BLaER1 (cell line): Measurements from ENCODE around the gene APOL2.
"Not testable (repeated sequence)": the region's sequence is repeated elsewhere in the genome, so short reads cannot be mapped to it uniquely, and the experiment has no call there.

Experiments used
- H3K27ac ChIP-seq: shearing (Covaris generic); formaldehyde crosslinking; 2 replicates; pipeline ENCODE4 v1.8.1; 2022
- H3K27me3 ChIP-seq: shearing (Covaris generic); formaldehyde crosslinking; 2 replicates; pipeline ENCODE4 v1.8.1; 2022
- H3K36me3 ChIP-seq: shearing (Covaris generic); formaldehyde crosslinking; 2 replicates; pipeline ENCODE4 v1.8.1; 2022
- H3K4me1 ChIP-seq: shearing (Covaris generic); formaldehyde crosslinking; 2 replicates; pipeline ENCODE4 v1.8.1; 2022
- H3K4me2 ChIP-seq: shearing (Covaris generic); formaldehyde crosslinking; 2 replicates; pipeline ENCODE4 v1.8.1; 2022
- H3K4me3 ChIP-seq: shearing (Covaris generic); formaldehyde crosslinking; 2 replicates; pipeline ENCODE4 v1.8.1; 2022
- H3K9ac ChIP-seq: shearing (Covaris generic); formaldehyde crosslinking; 2 replicates; pipeline ENCODE4 v1.8.1; 2022
- H3K9me3 ChIP-seq: shearing (Covaris generic); formaldehyde crosslinking; 2 replicates; pipeline ENCODE4 v1.8.1; 2022
- H4K20me1 ChIP-seq: shearing (Covaris generic); formaldehyde crosslinking; 2 replicates; pipeline ENCODE4 v1.8.1; 2022
- Cebpa-rat ChIP-seq: shearing (Covaris generic); IDR thresholded peaks from 2 replicates; pipeline ENCODE4 v1.8.1; 2022

APOL2 gene

DNA sequence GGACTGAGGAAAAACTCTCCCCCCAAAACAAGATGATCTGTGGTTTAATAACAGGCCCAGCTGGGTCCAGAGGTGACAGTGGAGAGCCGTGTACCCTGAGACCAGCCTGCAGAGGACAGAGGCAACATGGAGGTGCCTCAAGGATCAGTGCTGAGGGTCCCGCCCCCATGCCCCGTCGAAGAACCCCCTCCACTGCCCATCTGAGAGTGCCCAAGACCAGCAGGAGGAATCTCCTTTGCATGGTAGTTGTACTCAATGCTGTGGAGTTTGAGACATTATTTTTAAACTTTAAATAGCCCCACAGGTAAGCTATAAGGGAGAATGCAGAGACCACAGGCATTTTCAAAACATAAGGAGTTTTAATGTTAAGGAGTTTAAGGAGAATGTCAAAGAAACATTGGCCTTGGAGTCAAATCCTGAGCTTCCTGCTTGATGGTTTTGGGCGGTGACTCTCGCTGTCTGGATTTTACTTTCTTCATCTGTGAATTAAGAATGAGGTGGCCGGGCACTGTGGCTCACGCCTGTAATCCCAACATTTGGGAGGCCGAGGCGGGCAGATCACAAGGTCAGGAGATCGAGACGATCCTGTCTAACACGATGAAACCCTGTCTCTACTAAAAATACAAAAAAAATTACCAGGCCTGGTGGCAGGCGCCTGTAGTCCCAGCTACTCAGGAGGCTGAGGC lies 20.4 kb upstream of the APOL2 start:
- no peak for TF ChIP-seq Cebpa-rat
- peaks cover 29% of the 10 kb centered on the region for H3K4me1 ChIP-seq

DNA sequence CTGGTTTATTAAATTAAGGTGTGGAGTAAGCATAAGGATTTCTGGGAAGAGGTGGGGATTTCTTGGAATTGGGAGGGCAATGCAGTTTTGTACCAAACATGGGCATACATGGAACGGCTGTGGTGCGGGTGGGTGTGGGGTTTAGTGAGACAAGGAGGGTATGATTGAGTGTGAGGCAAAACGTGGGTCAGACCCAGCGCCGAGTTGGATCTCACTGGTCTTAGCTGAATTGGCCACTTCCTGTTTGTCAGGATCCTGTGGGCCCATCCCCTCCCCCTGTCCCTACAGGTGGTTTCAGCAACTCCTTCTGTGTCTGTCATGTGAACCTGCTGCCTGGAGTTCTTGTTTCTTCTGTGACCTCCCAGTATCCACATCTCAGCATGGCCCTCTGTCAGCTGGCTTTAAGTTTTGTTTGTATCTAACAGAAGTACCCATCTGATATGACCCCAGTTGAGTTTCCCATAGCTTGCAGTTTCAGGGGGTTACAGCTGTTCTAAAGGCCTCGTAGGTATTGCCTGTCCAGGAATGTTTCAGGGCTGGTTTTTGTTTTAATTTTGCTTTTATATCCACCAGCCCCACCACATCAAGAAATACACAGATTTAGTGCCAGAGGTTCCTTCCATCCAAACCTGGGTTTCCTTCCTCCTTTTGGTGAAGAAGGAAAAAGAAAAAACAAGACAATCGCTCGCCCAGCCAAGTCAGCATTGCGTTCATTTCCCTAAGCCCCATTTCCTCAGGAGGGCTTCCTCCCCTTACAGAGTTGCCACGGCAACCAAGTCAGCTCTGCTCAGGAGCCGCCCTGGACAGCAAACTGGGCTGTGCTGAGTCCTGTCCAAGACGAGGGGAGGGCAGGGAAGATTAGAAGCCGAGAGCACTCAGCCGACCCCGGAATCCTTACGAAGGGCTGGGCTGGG lies 19.6 kb upstream of the APOL2 start:
- no peaks in the 10 kb centered on the region for H3K27me3 ChIP-seq
- peak overlapping the region; percentile 20; the same call in 1 of the 2 replicates for H3K27ac ChIP-seq
- H3K9ac ChIP-seq = peak overlapping the region; percentile 21
- H3K4me3 ChIP-seq = no peak overlapping the region
- no peaks in the 10 kb centered on the region for H3K9me3 ChIP-seq
- H3K4me1 ChIP-seq = peaks cover 37% of the 10 kb centered on the region
- no peaks in the 10 kb centered on the region for H3K36me3 ChIP-seq
- no peaks in the 10 kb centered on the region for H4K20me1 ChIP-seq
- H3K4me2 ChIP-seq = peak overlapping the region; percentile 65
- TF ChIP-seq Cebpa-rat = no peak

More for the DNA sequence above, 20.4 kb upstream of the APOL2 start:
- Histone ChIP-seq H3K9ac (no peak overlapping the region), H3K9me3 (no peaks in the 10 kb centered on the region), H3K36me3 (no peaks in the 10 kb centered on the region), H3K27me3 (no peaks in the 10 kb centered on the region), H3K4me3 (no peak overlapping the region), H4K20me1 (no peaks in the 10 kb centered on the region), H3K27ac (no peak overlapping the region), H3K4me2 (peak overlapping the region; percentile 65)

DNA sequence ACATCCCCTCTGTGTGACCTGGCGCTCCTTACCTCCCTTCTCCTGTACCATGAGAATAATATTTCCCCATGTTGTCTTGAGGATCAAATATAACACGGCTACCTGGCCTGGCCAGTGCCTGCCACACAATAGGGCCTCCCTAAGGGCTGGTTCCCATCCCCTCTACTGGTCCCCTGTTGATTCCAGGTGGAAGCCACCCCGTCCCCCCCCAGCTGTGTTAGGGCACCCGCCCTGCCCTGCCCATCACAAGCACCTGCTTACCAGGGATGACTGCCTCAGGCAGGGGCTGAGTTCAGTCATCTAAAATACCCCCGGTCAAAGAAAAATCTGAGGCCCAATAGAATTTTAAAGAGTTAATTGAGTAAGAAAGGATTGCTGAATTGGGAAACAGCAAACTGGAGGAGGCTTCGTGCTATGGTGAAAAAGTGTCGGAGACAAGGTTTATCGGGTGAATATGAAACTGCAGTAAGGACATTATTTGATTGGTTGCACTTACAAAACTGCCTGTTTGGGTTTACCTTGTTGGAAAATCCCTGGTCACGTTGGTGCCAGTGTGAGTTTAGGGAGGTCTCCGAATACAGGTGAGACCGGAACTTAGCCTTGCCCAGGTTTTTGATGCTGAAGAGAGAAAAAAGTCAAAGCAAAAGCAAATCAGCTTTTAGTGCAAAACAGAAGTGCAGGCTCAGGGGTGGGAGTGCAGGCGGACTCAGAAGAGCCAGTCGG lies 18.8 kb upstream of the APOL2 start:
- H3K9me3 ChIP-seq = no peaks in the 10 kb centered on the region
- no peak for TF ChIP-seq Cebpa-rat
- H3K36me3 ChIP-seq = no peaks in the 10 kb centered on the region
- peaks cover 45% of the 10 kb centered on the region for H3K4me1 ChIP-seq
- H3K4me2 ChIP-seq = peak overlapping the region; percentile 65
- H3K27ac ChIP-seq = no peak overlapping the region
- H3K9ac ChIP-seq = peak overlapping the region; percentile 21; the same call in 1 of the 2 replicates
- no peaks in the 10 kb centered on the region for H3K27me3 ChIP-seq
- no peak overlapping the region for H3K4me3 ChIP-seq
- no peaks in the 10 kb centered on the region for H4K20me1 ChIP-seq

DNA sequence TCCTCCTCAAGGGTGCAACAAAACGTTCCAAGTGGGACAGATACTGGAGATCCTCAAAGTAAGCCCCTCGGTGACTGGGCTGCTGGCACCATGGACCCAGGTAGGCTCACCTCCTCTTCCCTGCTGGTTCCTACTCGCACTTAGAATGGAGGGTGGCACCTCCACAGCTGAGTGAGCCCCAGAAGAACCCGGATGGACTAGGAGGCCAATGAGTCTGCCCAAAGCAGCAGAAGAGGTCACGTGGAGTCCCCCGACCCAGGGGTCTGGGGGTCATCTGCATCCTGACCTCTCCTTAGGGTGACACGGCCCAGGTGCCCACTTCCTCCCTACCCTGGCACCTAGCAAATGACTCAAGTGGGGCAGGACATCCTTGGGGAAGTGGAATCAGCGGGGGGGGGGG lies 18.0 kb upstream of the APOL2 start:
- H3K9me3 ChIP-seq = no peaks in the 10 kb centered on the region
- no peak overlapping the region for H3K27ac ChIP-seq
- TF ChIP-seq Cebpa-rat = no peak
- H3K4me1 ChIP-seq = peaks cover 53% of the 10 kb centered on the region
- H3K27me3 ChIP-seq = no peaks in the 10 kb centered on the region
- no peak overlapping the region for H3K4me2 ChIP-seq
- H3K4me3 ChIP-seq = no peak overlapping the region
- no peak overlapping the region for H3K9ac ChIP-seq
- no peaks in the 10 kb centered on the region for H3K36me3 ChIP-seq
- H4K20me1 ChIP-seq = no peaks in the 10 kb centered on the region

DNA sequence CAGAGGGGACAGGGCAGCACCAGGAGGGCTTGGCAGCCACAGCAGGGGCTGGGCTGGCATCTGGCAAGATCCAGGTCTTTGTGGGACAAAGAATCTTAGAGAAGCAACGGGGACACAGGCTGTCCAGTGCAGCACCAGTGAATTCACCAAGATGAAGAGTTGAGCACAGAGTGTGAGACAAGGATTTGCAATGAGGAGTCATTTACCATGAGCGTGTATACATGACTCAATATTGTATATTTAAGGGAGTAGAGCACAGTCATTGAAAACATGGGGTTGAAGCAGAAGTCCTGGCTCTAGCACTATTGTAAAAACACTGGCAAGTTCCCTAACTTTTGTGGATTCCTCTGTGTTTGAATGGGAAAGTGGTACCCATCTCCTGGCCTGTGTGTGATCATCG lies 17.2 kb upstream of the APOL2 start:
- H3K4me2 ChIP-seq = no peak overlapping the region
- no peak overlapping the region for H3K9ac ChIP-seq
- no peak overlapping the region for H3K4me3 ChIP-seq
- no peaks in the 10 kb centered on the region for H3K9me3 ChIP-seq
- no peak overlapping the region for H3K27ac ChIP-seq
- H3K27me3 ChIP-seq = no peaks in the 10 kb centered on the region
- no peaks in the 10 kb centered on the region for H3K36me3 ChIP-seq
- peaks cover 53% of the 10 kb centered on the region for H3K4me1 ChIP-seq
- H4K20me1 ChIP-seq = no peaks in the 10 kb centered on the region
- TF ChIP-seq Cebpa-rat = no peak

DNA sequence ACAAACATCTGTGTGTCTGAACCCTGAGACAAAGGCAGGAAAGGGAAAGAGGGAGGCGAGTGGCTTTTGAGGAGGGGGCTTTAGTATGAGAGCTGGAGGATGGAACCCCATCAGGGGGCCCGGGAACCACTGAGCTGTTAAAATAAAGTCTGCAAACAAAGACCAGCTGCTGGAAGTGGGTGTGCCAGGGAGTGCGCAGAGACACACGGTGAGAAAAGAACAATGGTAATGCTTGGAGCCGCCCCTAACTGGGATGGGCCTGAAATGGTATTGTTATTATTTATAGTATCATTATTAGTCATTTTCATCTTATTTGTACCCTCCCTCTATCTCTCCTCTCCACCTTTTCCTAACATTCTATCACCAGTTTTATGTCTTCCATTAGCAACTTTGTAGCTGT lies 16.2 kb upstream of the APOL2 start:
- H3K9ac ChIP-seq, H3K27ac ChIP-seq, H4K20me1 ChIP-seq, H3K36me3 ChIP-seq, H3K4me3 ChIP-seq, H3K27me3 ChIP-seq, H3K9me3 ChIP-seq: not testable (repeated sequence)
- Histone ChIP-seq H3K4me1 (peaks cover 53% of the 10 kb centered on the region), H3K4me2 (0 out of 2 replicates have a peak overlapping the region, but pooled peaks have one; percentile 85)

DNA sequence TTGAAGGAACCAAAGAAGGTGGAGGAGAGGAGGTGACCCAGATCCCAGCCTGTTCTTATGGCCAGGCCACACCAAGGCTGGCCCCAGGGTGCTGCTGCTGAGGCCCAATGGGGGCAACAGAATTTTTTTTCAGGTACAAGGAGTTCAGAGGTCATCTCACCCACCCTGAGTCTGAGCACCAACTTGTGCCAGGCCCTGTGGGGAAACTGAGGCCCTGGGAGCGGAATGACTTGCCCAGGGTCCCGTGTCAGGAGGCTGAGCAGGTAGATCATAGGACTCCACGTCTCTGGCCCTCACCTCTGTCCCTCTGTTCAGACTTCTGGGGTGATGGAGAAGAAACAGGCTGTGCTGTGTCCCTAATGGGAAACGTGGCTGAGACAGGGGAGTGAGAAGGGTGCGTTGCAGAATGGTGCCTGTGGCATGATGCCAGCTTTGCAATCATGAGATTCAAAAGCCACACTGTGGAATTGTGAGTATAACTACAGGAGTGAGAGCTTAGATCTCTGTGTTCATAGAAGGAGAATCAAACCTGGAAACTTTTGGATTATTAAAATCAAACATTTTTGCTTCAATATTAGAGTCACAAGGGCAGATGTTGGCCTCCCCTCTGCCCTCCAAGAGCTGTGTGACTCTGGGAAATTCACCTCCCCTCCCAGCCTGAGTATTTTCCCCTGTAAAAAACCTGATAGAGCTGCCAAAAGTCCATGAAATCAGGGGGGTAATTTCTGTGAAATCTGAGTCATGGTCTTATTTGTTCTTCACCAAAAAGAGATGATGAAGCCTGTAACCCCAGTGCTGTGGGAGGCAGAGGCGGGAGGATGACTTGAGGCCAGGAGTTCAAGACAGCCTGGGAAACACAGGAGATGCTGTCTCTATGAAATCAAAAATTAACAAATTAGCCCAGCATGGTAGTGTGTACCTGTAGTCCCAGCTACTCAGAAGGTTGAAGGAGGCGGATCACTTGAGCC lies 14.5 kb upstream of the APOL2 start:
- H3K27me3 ChIP-seq = no peaks in the 10 kb centered on the region
- peak overlapping the region; percentile 61 for H3K4me3 ChIP-seq
- H3K9me3 ChIP-seq = 0 out of 2 replicates have a peak, but pooled peaks cover 3% of the 10 kb centered on the region
- H4K20me1 ChIP-seq = no peaks in the 10 kb centered on the region
- TF ChIP-seq Cebpa-rat = no peak
- no peaks in the 10 kb centered on the region for H3K36me3 ChIP-seq
- H3K27ac ChIP-seq = peak overlapping the region; percentile 60
- H3K9ac ChIP-seq = peak overlapping the region; percentile 61
- H3K4me2 ChIP-seq = peak overlapping the region; percentile 85
- peaks cover 37% of the 10 kb centered on the region for H3K4me1 ChIP-seq

DNA sequence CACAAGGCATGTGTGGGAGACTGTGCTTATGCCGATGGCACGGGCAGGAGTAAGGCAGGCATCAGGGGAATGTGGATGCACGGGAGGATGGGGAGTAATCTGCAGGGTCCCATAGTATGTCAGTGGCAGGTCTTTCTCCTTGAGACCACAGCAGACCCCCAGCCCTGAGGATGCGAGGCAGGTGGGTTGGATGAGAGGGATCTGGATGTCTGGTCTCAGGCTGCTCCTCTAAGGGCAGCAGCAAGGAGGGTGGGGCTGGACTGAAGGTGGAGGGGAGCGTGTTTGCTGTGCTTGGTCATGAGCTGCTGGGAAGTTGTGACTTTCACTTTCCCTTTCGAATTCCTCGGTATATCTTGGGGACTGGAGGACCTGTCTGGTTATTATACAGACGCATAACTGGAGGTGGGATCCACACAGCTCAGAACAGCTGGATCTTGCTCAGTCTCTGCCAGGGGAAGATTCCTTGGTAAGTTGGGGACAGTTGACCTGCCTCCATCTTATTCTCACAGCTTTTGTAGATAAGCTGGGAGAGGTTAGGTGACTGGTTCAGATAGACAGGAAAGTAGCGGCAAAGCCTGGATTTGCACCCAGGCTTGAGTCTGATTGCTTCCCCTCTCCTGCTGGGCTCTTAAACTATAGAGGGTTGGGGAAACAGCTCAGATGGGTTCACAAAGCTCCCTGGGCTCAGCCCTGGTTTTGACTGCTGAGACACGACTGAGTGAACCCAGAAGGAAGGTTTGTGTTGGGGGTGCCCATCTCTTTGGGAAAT lies 13.6 kb upstream of the APOL2 start, which contains the start of gene APOL1:
Gene APOL1, plus strand, starts transcription at position 380 of the 769 bp plus-strand sequence. CDS start 1,823 bp downstream, outside the sequence.
- H3K27ac ChIP-seq = peak within 1 kb of the TSS; percentile 60

DNA sequence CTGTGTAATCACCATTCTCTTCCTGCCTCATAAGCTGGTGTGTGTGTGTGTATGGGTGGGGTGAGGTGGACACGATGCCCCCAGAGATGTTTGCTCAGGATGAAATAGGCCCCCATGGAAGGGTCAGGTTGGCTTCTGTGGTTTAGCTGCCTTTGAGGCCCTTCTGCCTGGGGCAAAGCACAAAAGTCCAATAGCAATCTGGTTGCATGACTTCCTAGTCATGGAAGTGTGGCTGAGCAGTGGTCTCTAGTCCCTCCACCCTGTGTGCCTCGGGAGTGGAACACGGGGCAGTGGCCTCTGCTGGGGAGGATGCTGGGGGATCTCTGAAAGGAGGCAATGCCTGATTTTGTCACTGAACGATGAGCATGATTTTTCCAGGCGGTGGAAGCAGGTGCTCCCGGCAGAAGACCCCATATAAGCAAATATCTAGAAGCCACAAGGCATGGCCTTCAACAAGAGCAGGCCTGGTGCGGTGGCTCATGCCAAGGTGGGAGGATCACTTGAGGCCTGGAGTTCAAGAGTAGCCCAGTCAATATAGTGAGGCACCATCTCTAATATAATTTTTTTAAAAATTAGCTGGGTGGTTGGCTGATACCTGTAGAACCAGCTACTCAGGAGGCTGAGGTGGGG lies 12.8 kb upstream of the APOL2 start:
- H3K27ac ChIP-seq, H3K4me3 ChIP-seq, H3K36me3 ChIP-seq, H3K27me3 ChIP-seq, H3K9ac ChIP-seq, H4K20me1 ChIP-seq: not testable (repeated sequence)
- Histone ChIP-seq H3K4me2 (peak overlapping the region; percentile 85; the same call in 1 of the 2 replicates), H3K9me3 (peaks cover 16% of the 10 kb centered on the region), H3K4me1 (peaks cover 29% of the 10 kb centered on the region)

More for the DNA sequence above, 13.6 kb upstream of the APOL2 start, which contains the start of gene APOL1:
- Histone ChIP-seq H3K9me3 (peaks cover 12% of the 10 kb centered on the region), H3K27me3 (no peaks in the 10 kb centered on the region), H3K4me1 (peaks cover 29% of the 10 kb centered on the region), H3K36me3 (no peaks in the 10 kb centered on the region), H4K20me1 (no peaks in the 10 kb centered on the region), H3K4me2 (peak within 1 kb of the TSS; percentile 85), H3K4me3 (peak within 1 kb of the TSS; percentile 61), H3K9ac (peak within 1 kb of the TSS; percentile 61)
- no peak for TF ChIP-seq Cebpa-rat

DNA sequence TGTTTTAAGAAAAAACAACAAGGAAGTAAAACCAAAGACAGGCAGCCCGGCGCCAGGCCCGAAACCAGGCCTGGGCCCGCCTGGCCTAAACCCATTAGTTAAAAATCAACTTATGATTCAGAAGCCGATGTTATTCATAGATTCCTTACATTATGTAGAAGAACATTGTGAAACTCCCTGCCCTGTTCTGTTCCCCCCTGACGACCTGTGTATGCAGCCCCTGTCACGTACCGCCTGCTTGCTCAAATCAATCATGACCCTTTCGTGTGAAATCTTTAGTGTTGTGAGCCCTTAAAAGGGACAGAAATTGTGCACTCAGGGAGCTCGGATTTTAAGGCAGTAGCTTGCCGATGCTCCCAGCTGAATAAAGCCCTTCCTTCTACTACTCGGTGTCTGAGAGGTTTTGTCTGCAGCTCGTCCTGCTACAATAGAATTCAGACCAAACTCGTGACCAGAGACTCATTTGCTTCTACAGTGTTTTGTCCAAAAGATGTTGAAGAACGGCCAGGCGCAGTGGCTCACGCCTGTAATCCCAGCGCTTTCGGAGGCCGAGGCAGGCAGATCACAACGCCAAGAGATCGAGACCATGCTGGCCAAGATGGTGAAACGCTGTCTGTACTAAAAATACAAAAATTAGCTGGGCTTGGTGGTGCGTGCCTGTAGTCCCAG lies 11.1 kb upstream of the APOL2 start:
- peaks cover 29% of the 10 kb centered on the region for H3K4me1 ChIP-seq
- H3K27ac ChIP-seq, H3K4me2 ChIP-seq: not testable (repeated sequence)

More for the DNA sequence above, 11.1 kb upstream of the APOL2 start:
- H4K20me1 ChIP-seq, H3K36me3 ChIP-seq, H3K27me3 ChIP-seq, H3K9ac ChIP-seq, H3K4me3 ChIP-seq: not testable (repeated sequence)
- peaks cover 16% of the 10 kb centered on the region for H3K9me3 ChIP-seq
